ENCODE data around the gene UGT2B10. TPM values are rescaled to one million over a fixed set of nuclear protein-coding genes. Genes with fewer than 3 reads are reported as not detected.
A peak's percentile ranks its signal among the peaks of the same experiment; 100 is the strongest.
"Not testable (repeated sequence)": the region's sequence is repeated elsewhere in the genome, so short reads cannot be mapped to it uniquely, and the experiment has no call there.

The UGT2B10 gene
- total and polyA plus RNA-seq, 2 of the 13 experiments (the other 11 are each of a cell fraction or from before 2014, with no cell fraction given): 107 to 148 TPM

DNA sequence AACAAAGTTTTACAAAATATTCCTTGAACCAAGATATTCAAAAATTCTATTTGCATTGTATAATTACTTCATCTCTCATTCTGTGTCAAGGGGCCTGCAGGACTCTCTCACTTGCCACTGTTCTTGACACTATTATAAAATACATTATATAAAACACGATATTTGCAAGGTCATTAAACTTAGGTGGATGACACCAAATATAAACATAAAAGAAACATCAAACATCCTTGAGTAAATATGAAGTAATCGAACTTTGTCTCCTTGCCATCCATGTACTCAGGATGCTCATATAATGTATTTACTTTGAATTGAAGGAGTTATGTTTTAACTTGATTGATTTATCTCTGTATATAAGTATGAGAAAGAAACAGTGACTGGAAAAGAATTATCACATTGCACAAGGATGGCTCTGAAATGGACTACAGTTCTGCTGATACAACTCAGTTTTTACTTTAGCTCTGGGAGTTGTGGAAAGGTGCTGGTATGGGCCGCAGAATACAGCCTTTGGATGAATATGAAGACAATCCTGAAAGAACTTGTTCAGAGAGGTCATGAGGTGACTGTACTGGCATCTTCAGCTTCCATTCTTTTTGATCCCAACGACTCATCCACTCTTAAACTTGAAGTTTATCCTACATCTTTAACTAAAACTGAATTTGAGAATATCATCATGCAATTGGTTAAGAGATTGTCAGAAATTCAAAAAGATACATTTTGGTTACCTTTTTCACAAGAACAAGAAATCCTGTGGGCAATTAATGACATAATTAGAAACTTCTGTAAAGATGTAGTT is at the start of gene UGT2B10 (continued):
- TF ChIP-seq, protein P1, sequence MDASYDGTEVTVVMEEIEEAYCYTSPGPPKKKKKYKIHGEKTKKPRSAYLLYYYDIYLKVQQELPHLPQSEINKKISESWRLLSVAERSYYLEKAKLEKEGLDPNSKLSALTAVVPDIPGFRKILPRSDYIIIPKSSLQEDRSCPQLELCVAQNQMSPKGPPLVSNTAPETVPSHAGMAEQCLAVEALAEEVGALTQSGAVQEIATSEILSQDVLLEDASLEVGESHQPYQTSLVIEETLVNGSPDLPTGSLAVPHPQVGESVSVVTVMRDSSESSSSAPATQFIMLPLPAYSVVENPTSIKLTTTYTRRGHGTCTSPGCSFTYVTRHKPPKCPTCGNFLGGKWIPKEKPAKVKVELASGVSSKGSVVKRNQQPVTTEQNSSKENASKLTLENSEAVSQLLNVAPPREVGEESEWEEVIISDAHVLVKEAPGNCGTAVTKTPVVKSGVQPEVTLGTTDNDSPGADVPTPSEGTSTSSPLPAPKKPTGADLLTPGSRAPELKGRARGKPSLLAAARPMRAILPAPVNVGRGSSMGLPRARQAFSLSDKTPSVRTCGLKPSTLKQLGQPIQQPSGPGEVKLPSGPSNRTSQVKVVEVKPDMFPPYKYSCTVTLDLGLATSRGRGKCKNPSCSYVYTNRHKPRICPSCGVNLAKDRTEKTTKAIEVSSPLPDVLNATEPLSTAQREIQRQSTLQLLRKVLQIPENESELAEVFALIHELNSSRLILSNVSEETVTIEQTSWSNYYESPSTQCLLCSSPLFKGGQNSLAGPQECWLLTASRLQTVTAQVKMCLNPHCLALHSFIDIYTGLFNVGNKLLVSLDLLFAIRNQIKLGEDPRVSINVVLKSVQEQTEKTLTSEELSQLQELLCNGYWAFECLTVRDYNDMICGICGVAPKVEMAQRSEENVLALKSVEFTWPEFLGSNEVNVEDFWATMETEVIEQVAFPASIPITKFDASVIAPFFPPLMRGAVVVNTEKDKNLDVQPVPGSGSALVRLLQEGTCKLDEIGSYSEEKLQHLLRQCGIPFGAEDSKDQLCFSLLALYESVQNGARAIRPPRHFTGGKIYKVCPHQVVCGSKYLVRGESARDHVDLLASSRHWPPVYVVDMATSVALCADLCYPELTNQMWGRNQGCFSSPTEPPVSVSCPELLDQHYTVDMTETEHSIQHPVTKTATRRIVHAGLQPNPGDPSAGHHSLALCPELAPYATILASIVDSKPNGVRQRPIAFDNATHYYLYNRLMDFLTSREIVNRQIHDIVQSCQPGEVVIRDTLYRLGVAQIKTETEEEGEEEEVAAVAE (CRISPR knock-in tag; IDR thresholded peaks at IDR 0.05; ENCODE audit: borderline replicate concordance): peak; percentile 64; the same call in 1 of the 2 replicates
- TF ChIP-seq ATF3 (CRISPR knock-in tag; IDR thresholded peaks at IDR 0.05) (0 out of 2 replicates have a peak, but pooled peaks have one; percentile 29), ZNF331 (CRISPR knock-in tag; IDR thresholded peaks at IDR 0.05) (peak; percentile 74; the same call in 1 of the 2 replicates), ZNF34 (CRISPR knock-in tag; IDR thresholded peaks at IDR 0.05; ENCODE audit: borderline replicate concordance) (0 out of 2 replicates have a peak, but pooled peaks have one; percentile 62), SP140L (CRISPR knock-in tag; IDR thresholded peaks at IDR 0.05; ENCODE audit: borderline replicate concordance) (0 out of 2 replicates have a peak, but pooled peaks have one; percentile 39), ZNF136 (CRISPR knock-in tag; IDR thresholded peaks at IDR 0.05; ENCODE audit: low read depth) (peak; percentile 69; the same call in 1 of the 2 replicates), TGIF2 (CRISPR knock-in tag; IDR thresholded peaks at IDR 0.05) (peak; percentile 3), FOXA3 (CRISPR knock-in tag; IDR thresholded peaks at IDR 0.05) (peak; percentile 98), RXRB (CRISPR knock-in tag; IDR thresholded peaks at IDR 0.05; ENCODE audit: borderline replicate concordance) (peak; percentile 98), MED13 (CRISPR knock-in tag; IDR thresholded peaks at IDR 0.05) (peak; percentile 100), GABPA (CRISPR knock-in tag; IDR thresholded peaks at IDR 0.05; ENCODE audit: low read depth) (peak; percentile 46), ZSCAN31 (CRISPR knock-in tag; IDR thresholded peaks at IDR 0.05; ENCODE audit: low read depth) (peak; percentile 54; the same call in 1 of the 2 replicates)
- TF ChIP-seq, protein P2, sequence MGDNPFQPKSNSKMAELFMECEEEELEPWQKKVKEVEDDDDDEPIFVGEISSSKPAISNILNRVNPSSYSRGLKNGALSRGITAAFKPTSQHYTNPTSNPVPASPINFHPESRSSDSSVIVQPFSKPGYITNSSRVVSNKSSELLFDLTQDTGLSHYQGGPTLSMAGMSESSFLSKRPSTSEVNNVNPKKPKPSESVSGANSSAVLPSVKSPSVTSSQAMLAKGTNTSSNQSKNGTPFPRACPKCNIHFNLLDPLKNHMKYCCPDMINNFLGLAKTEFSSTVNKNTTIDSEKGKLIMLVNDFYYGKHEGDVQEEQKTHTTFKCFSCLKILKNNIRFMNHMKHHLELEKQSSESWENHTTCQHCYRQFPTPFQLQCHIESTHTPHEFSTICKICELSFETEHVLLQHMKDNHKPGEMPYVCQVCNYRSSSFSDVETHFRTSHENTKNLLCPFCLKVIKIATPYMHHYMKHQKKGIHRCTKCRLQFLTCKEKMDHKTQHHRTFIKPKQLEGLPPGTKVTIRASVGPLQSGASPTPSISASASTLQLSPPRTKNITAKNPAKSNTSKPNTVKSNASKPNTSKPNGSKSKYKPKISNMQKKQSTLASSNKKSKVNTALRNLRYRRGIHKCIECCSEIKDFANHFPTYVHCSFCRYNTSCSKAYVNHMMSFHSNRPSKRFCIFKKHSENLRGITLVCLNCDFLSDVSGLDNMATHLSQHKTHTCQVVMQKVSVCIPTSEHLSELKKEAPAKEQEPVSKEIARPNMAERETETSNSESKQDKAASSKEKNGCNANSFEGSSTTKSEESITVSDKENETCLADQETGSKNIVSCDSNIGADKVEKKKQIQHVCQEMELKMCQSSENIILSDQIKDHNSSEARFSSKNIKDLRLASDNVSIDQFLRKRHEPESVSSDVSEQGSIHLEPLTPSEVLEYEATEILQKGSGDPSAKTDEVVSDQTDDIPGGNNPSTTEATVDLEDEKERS (CRISPR knock-in tag; IDR thresholded peaks at IDR 0.05): peak; percentile 79; the same call in 1 of the 2 replicates
- TF ChIP-seq, protein P3, sequence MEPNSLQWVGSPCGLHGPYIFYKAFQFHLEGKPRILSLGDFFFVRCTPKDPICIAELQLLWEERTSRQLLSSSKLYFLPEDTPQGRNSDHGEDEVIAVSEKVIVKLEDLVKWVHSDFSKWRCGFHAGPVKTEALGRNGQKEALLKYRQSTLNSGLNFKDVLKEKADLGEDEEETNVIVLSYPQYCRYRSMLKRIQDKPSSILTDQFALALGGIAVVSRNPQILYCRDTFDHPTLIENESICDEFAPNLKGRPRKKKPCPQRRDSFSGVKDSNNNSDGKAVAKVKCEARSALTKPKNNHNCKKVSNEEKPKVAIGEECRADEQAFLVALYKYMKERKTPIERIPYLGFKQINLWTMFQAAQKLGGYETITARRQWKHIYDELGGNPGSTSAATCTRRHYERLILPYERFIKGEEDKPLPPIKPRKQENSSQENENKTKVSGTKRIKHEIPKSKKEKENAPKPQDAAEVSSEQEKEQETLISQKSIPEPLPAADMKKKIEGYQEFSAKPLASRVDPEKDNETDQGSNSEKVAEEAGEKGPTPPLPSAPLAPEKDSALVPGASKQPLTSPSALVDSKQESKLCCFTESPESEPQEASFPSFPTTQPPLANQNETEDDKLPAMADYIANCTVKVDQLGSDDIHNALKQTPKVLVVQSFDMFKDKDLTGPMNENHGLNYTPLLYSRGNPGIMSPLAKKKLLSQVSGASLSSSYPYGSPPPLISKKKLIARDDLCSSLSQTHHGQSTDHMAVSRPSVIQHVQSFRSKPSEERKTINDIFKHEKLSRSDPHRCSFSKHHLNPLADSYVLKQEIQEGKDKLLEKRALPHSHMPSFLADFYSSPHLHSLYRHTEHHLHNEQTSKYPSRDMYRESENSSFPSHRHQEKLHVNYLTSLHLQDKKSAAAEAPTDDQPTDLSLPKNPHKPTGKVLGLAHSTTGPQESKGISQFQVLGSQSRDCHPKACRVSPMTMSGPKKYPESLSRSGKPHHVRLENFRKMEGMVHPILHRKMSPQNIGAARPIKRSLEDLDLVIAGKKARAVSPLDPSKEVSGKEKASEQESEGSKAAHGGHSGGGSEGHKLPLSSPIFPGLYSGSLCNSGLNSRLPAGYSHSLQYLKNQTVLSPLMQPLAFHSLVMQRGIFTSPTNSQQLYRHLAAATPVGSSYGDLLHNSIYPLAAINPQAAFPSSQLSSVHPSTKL (CRISPR knock-in tag; IDR thresholded peaks at IDR 0.05): peak; percentile 99
- not testable (repeated sequence) for TF ChIP-seq GABPA (IDR thresholded peaks at IDR 0.05; ENCODE audit: low read depth, low read length)
